ENCODE results near the gene EPAS1.

Gene EPAS1

GRCh38 chr2:46314065-46314835 lies 17.0 kb downstream of the EPAS1 start:
- no peak for DNase-seq (ENCODE audit: insufficient read length, low spot score)
- no peak for FAIRE-seq
- no peak for TF ChIP-seq POLR2A (IDR thresholded peaks at IDR 0.05; ENCODE audit: low read depth, low read length)

- TF ChIP-seq POLR2A (IDR thresholded peaks at IDR 0.05; ENCODE audit: low read depth, low read length) = peak; percentile 29; the same call in 1 of the 2 replicates
- FAIRE-seq = peak; percentile 94
- DNase-seq (ENCODE audit: insufficient read length, low spot score) = peak; percentile 77
Measured at GRCh38 chr2:46315103-46315890, 18.1 kb downstream of the EPAS1 start.

- DNase-seq (ENCODE audit: insufficient read length, low spot score) (no peak), FAIRE-seq (no peak)
- no peak for TF ChIP-seq POLR2A (IDR thresholded peaks at IDR 0.05; ENCODE audit: low read depth, low read length)
Measured at GRCh38 chr2:46317094-46317486, 19.9 kb downstream of the EPAS1 start.

GRCh38 chr2:46318579-46319460 lies 21.6 kb downstream of the EPAS1 start:
- no peak for TF ChIP-seq POLR2A (IDR thresholded peaks at IDR 0.05; ENCODE audit: low read depth, low read length)
- FAIRE-seq = peak; percentile 11
- no peak for DNase-seq (ENCODE audit: insufficient read length, low spot score)

- FAIRE-seq = no peak
- no peak for TF ChIP-seq POLR2A (IDR thresholded peaks at IDR 0.05; ENCODE audit: low read depth, low read length)
- no peak for DNase-seq (ENCODE audit: insufficient read length, low spot score)
Measured at GRCh38 chr2:46319711-46320110, 22.5 kb downstream of the EPAS1 start.

- no peak for FAIRE-seq
- DNase-seq (ENCODE audit: insufficient read length, low spot score) = no peak
- no peak for TF ChIP-seq POLR2A (IDR thresholded peaks at IDR 0.05; ENCODE audit: low read depth, low read length)
Measured at GRCh38 chr2:46320141-46320567, 22.9 kb downstream of the EPAS1 start.

GRCh38 chr2:46323730-46324129 lies 26.5 kb downstream of the EPAS1 start:
- no peak for TF ChIP-seq POLR2A (IDR thresholded peaks at IDR 0.05; ENCODE audit: low read depth, low read length)
- no peak for FAIRE-seq
- DNase-seq (ENCODE audit: insufficient read length, low spot score) = no peak

- FAIRE-seq = no peak
- DNase-seq (ENCODE audit: insufficient read length, low spot score) = no peak
- TF ChIP-seq POLR2A (IDR thresholded peaks at IDR 0.05; ENCODE audit: low read depth, low read length) = no peak
Measured at GRCh38 chr2:46325182-46325928, 28.1 kb downstream of the EPAS1 start.

- DNase-seq (ENCODE audit: insufficient read length, low spot score) (no peak), FAIRE-seq (no peak)
- no peak for TF ChIP-seq POLR2A (IDR thresholded peaks at IDR 0.05; ENCODE audit: low read depth, low read length)
Measured at GRCh38 chr2:46326231-46326980, 29.2 kb downstream of the EPAS1 start.

GRCh38 chr2:46327627-46328026 lies 30.4 kb downstream of the EPAS1 start:
- no peak for FAIRE-seq
- TF ChIP-seq POLR2A (IDR thresholded peaks at IDR 0.05; ENCODE audit: low read depth, low read length) = no peak
- DNase-seq (ENCODE audit: insufficient read length, low spot score) = no peak

GRCh38 chr2:46328291-46328690 lies 31.1 kb downstream of the EPAS1 start:
- DNase-seq (ENCODE audit: insufficient read length, low spot score) (no peak), FAIRE-seq (no peak)
- no peak for TF ChIP-seq POLR2A (IDR thresholded peaks at IDR 0.05; ENCODE audit: low read depth, low read length)

- FAIRE-seq = no peak
- DNase-seq (ENCODE audit: insufficient read length, low spot score) = no peak
- TF ChIP-seq POLR2A (IDR thresholded peaks at IDR 0.05; ENCODE audit: low read depth, low read length) = no peak
Measured at GRCh38 chr2:46328829-46329228, 31.6 kb downstream of the EPAS1 start.

- no peak for TF ChIP-seq POLR2A (IDR thresholded peaks at IDR 0.05; ENCODE audit: low read depth, low read length)
- FAIRE-seq = no peak
- no peak for DNase-seq (ENCODE audit: insufficient read length, low spot score)
Measured at GRCh38 chr2:46329340-46329739, 32.1 kb downstream of the EPAS1 start.
